Measurements from ENCODE around the gene RUNX3.

Gene RUNX3

GRCh38 chr1:24946861-24947658 is 17.0 kb upstream of the RUNX3 start:
- DNase-seq (ENCODE audit: low read depth), result no peak

DNA sequence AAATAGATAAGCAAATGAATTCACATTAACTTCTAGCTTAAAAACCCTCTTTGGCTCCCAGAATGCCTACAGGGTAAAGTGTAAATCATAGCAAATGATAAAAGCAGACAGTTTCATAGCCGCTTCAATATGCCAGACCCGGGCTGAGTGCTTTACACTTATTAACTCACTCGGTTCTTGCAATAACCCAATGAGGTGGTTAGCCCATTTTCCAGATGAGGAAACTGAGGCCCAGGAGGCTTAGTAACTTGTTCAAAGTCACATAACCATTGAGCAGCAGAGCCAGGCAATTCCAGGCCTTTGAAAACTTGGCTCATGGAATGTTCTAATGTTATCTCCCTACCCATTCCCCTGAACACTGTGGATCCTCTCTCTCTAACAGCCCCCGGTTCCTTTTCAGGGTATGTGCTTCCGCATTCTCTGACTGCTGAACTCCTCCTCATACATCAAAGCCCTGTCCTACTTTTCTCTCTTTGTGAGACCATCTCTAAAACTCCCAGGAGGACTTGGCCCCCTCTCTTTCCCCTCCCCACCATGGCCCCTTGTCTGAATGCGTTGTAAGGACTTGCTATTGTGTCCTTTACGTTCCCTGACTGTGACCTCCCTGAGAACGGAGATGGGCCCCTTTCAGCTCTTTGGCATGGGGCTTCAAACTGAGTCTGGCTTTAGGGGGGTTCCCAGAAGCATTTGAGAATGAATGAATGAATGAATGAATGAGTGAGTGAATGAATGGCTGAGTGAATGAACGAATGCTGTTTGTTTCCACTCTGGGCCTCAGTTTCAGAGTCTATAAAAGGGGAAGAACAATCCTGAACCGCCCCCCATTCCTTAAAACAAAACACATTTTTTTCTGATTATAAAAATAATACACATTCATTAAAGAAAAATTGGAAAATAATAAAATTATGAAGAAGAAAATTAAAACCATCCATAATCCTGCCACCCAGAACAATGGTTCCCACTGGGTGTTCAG is 15.6 kb upstream of the RUNX3 start:
- no peak for DNase-seq (ENCODE audit: low read depth)

DNA sequence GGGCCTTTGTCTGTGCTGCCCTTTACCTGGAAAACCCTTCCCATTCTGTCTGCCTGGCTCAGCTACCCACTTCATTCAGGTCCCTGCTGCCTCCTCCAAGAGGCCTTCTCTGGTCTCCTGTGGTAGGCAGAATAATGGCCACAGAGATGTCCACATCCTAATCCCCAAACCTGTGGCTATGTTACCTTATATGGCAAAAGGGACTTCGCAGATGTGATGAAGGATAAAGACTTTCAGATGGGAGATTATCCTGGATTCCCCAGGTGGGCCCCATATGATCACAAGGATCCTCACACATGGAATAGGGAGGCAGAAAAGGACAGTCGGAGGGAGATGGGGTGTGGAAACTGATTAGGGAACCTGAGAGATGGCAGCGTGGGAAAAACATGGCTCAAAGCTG is 14.2 kb upstream of the RUNX3 start:
- DNase-seq (ENCODE audit: low read depth), result no peak

DNA sequence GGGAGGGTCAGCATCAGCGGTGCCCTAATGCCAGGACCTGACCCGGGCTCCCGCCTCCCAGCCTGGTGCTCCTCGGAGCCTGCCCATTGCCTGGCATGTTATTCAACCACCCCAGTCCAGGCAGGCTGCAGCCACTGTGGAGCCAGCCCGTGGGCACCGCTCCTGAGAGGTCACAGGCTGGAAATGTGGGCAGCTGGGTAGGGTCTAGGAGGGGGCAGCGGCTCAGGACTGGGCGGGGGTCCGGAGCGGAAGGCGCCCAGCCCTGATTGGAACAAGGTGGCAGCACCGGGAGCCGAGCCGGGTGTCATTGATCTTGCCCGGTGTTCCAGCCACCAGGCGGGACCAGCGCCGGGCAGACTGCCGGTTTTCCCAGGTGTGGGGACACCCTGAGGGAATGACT is 12.7 kb upstream of the RUNX3 start:
- DNase-seq (ENCODE audit: low read depth), result no peak

GRCh38 chr1:24941564-24941963 is 11.5 kb upstream of the RUNX3 start:
- DNase-seq (ENCODE audit: low read depth), result no peak

DNA sequence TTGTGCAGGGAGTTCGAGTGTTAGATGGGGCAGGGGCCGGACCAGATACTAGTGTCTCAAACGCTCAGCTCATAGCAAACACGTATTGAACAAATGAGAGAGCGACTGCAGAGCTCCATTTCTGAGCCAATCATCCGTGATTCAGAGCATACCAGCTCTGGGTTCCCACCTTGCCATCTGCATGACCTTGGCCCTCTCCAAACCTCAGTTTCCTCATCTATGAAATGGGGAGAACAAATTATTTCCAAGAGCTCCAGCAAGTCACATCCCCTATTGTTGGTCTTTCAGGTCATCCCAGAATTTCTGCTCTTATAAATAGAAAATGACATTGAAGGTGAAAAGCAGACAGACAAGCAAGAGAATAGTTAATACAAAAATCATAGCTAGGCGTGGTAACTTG is 10.2 kb upstream of the RUNX3 start:
- DNase-seq (ENCODE audit: low read depth), result no peak

DNA sequence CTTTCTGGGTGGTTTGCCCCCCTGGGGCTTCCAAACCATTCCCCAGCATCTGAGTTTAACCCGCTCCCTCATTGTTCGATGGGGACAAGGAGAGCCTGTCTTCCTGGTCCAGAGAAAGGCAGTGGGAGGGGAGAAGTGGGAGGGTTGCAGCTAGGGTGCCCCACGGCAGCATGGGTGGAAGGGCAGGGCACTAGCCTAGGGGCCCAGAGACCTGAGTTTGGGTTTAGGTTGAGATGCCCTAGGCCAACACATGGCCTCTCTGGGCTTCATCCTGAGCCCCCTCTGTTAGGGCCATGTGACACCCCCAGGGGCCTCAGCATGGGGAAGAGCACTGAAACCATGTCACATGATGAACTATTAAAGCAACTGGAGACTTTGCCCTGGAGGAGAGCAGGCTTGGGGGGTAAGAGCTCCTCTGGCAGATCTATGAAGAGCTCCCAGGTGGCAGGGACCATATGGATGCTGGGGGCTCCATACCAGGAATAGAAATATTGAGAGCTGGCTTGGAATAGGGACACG is 9.7 kb upstream of the RUNX3 start:
- no peak for DNase-seq (ENCODE audit: low read depth)

GRCh38 chr1:24939040-24939674 is 9.1 kb upstream of the RUNX3 start:
- DNase-seq (ENCODE audit: low read depth), result no peak

- DNase-seq (ENCODE audit: low read depth), result no peak
Observed at GRCh38 chr1:24938276-24938675, 8.2 kb upstream of the RUNX3 start.

- DNase-seq (ENCODE audit: low read depth), result no peak
Observed at GRCh38 chr1:24936684-24937083, 6.6 kb upstream of the RUNX3 start.

DNA sequence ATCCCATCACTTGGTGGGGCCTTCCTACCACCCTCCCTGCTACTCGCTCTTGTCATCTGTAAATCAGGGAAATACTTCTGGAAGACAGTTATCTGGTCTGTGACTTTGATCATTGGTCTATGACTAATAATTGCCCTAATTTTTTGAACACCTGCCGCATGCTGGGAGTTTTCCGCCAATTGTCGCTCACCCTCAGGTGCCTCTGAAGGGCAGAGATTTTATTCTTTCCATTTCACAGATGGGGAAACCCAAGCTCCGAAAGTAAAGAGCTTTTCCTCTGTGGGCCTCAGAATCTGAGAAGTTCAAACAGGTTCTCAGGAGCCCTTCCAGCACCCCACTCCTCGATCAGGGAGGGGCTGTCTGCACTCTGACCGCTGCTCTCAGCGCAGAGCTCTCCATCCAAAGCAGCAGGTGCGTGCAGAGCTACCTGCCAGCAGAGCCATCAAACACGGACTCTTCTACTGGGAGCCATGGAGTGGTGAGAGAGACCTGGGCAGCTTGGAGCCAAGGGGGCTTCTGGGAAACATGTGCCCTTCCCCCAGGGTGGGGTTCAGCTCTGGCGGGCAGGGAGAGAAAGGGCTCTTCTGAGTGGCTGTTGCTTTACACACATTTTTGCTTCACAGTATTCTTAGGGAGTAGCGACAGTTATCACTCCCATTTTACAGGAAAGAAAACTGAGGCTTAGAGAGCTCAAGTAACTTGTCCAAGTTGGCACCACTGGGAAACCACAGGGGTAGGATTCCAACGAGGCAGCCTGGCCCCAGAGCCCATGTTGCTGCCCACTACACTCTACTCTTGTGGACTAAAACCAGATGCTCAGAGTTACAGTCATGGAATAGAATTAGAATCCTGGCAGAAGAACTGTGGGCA is 5.8 kb upstream of the RUNX3 start:
- no peak for DNase-seq (ENCODE audit: low read depth)

- no peak for DNase-seq (ENCODE audit: low read depth)
Observed at GRCh38 chr1:24935196-24935526, 5.1 kb upstream of the RUNX3 start.

GRCh38 chr1:24934310-24935195 is 4.5 kb upstream of the RUNX3 start:
- DNase-seq (ENCODE audit: low read depth), result no peak

DNA sequence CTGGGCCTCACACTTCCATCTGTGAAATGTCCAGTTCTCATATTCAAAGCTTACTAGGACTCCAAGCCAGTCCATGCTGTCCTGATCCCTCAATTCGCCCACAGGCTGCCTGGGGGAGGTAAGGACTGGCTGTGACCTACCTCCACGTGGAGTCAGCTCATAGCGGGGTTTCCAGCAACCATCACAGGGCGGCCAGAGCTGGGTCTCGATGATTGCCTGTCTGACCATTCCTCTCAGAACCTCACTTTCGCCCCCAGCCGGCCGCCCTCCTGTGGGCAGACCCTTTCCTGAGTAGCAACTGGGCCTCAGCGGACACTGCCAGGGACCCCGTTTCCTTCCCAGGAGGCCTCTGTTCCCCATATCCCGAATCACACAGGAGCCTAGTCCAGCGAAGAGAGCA is 3.4 kb upstream of the RUNX3 start:
- no peak for DNase-seq (ENCODE audit: low read depth)

DNA sequence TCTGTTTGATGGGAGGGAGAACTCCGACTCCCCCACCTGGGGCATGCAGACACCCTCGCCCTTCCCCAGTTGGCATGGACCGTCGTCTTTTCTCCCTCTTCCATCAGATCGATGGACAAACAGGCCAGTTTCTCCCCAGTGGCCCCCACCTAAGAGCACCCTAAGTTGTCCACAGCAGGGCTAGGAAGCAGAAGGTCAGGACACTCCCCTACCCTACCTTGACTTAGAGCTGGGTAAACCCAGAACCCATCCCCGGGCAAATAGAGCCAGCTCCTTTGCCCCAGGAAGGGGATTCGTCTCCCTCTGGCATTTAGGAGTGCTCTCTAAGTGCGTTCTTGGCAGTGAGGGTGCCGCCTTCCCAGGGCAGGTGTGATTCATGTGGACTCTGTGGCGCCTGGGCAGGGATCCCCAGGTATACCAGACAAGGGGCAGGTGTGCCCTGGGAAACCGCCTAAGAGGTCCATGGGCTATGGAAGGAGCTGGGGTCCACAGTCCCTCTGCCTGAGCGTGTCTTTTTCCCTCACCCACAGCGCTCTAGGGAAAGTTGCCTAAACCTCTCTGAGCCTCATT is 2.7 kb upstream of the RUNX3 start:
- no peak for DNase-seq (ENCODE audit: low read depth)

DNA sequence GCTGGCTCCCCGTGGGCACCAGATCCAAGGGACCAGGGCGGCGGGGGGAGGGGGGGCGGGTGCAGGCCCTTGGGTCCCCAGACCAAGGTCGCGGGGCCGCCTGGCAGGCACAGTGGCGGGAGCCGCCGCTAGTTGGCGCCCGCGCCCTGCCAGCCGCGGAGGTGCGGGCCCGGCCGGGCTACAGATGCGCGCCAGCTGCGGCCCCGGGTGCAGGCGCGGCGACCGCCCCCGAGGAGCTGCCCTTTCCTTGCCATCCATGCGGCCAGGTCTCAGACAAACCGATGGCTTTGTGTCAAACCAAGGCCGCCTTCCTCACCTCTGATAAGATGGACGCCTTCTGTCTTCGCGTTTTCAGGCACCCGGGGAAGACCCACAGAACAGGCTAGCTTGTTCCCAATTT is 2.2 kb upstream of the RUNX3 start:
- no peak for DNase-seq (ENCODE audit: low read depth)

GRCh38 chr1:24931468-24932231 is 1.6 kb upstream of the RUNX3 start:
- DNase-seq (ENCODE audit: low read depth), result no peak

DNA sequence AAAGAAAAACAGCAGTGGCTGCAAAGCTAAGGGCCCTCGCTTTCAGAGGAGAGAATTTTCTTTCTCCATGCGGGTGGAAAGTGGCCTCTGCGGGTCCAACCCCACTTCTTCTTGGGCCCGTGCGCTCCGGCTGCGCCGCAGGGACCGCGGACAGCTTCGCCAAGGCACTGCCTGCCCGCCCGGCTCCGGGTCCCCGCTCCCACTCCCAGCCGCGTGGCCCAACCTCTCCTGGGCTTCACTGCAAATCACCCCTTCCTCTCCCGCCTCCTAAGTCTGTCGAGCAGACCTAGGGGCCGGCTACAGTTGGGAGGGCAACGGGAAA is 1.0 kb upstream of the RUNX3 start:
- DNase-seq (ENCODE audit: low read depth), result no peak

GRCh38 chr1:24929398-24930259 is 447 bp downstream of the RUNX3 start:
- DNase-seq (ENCODE audit: low read depth), result no peak
